Testis (tissue), 2 donors: ENCODE measurements around the gene ABCC11.

Experiments
- POLR2A ChIP-seq: fragments of 450-650 bp; IDR thresholded peaks from one replicate; pipeline ENCODE4 v1.6.1; 2017; ENCODE audit warnings: antibody characterized with exemption, mild to moderate bottlenecking, moderate library complexity
- TF ChIP-seq, protein P1 (sequence below), 3 experiments: fragments of 450-650 bp in 2 of 3; fragments of 200-600 bp in 1 of 3; sonication (generic) in 1 of 3; IDR thresholded peaks; one replicate each; pipeline ENCODE4 v1.5.1; 2016 to 2019; ENCODE audit warnings: antibody characterized with exemption in 3 of 3, mild to moderate bottlenecking in 2 of 3, moderate library complexity in 1 of 3

DNA sequence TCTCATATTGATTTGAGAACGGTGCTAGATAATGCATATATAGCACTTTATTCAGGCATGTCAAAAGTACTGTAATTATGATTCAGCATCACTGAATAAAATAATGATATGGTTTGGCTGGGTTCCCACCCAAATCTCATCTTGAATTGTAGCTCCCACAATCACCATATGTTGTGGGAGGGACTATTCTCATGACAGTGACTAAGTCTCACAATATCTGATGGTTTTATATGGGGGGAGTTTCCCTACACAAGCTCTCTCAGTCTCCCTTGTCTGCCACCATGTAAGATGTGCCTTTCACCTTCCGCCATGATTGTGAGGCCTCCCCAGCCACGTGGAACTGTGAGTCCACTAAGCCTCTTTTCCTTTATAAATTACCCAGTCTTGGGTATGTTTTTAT, 28.9 kb downstream of the ABCC11 start:
- TF ChIP-seq, protein P1, sequence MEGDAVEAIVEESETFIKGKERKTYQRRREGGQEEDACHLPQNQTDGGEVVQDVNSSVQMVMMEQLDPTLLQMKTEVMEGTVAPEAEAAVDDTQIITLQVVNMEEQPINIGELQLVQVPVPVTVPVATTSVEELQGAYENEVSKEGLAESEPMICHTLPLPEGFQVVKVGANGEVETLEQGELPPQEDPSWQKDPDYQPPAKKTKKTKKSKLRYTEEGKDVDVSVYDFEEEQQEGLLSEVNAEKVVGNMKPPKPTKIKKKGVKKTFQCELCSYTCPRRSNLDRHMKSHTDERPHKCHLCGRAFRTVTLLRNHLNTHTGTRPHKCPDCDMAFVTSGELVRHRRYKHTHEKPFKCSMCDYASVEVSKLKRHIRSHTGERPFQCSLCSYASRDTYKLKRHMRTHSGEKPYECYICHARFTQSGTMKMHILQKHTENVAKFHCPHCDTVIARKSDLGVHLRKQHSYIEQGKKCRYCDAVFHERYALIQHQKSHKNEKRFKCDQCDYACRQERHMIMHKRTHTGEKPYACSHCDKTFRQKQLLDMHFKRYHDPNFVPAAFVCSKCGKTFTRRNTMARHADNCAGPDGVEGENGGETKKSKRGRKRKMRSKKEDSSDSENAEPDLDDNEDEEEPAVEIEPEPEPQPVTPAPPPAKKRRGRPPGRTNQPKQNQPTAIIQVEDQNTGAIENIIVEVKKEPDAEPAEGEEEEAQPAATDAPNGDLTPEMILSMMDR (IDR thresholded peaks at IDR 0.05) = no peak
- no peak for TF ChIP-seq POLR2A
